Osteoblast (primary cell): ENCODE data around the gene OVOL2. TPM values are rescaled to one million over a fixed set of nuclear protein-coding genes. Genes with fewer than 3 reads are reported as not detected.
"Not testable (repeated sequence)": the region's sequence is repeated elsewhere in the genome, so short reads cannot be mapped to it uniquely, and the experiment has no call there.

Experiments used
- DNase-seq: peaks from one replicate; pipeline ENCODE4 v3.0.0; 2011; ENCODE audit warnings: low spot score, mixed read lengths; ENCODE audit not compliant: insufficient read length; ENCODE audit errors: missing footprints
- H2AFZ ChIP-seq: 2 replicates; pipeline ENCODE4 v1.6.0; 2011; ENCODE audit warnings: mild to moderate bottlenecking, low read length
- H3K27ac ChIP-seq: 2 replicates; pipeline ENCODE4 v1.5.1; 2011; ENCODE audit warnings: mild to moderate bottlenecking, low read depth, low read length, moderate library complexity
- H3K27me3 ChIP-seq: 2 replicates; pipeline ENCODE4 v1.6.0; 2012; ENCODE audit warnings: mild to moderate bottlenecking, control low read depth, inconsistent platforms, low read length, moderate library complexity; ENCODE audit not compliant: insufficient read depth
- H3K36me3 ChIP-seq: 2 replicates; pipeline ENCODE4 v1.5.1; 2011; ENCODE audit warnings: mild to moderate bottlenecking, low read length, control low read depth, moderate library complexity; ENCODE audit not compliant: insufficient read depth
- H3K4me1 ChIP-seq: 2 replicates; pipeline ENCODE4 v1.5.1; 2011; ENCODE audit warnings: mild to moderate bottlenecking, low read length, control low read depth, moderate library complexity; ENCODE audit not compliant: insufficient read depth
- H3K4me2 ChIP-seq: 2 replicates; pipeline ENCODE4 v1.6.0; 2011; ENCODE audit warnings: mild to moderate bottlenecking, low read length; ENCODE audit not compliant: insufficient read depth
- H3K4me3 ChIP-seq: fragments of 200-600 bp; sonication (generic); 3 replicates; pipeline ENCODE4 v1.5.1; 2012; ENCODE audit warnings: mild to moderate bottlenecking, low read length, inconsistent platforms; ENCODE audit not compliant: insufficient read depth
- H3K79me2 ChIP-seq: 2 replicates; pipeline ENCODE4 v1.6.0; 2012; ENCODE audit warnings: mild to moderate bottlenecking, low read length, control low read depth, inconsistent platforms; ENCODE audit not compliant: insufficient read depth
- H3K9me3 ChIP-seq: 2 replicates; pipeline ENCODE4 v1.5.1; 2011; ENCODE audit warnings: low read depth, low read length, control low read depth
- H4K20me1 ChIP-seq: 2 replicates; pipeline ENCODE4 v1.6.0; 2012; ENCODE audit warnings: mild to moderate bottlenecking, low read length, control low read depth; ENCODE audit not compliant: insufficient read depth
- CTCF ChIP-seq: IDR thresholded peaks from 2 replicates; pipeline ENCODE4 v1.5.1; 2011; ENCODE audit warnings: mild to moderate bottlenecking, low read depth, low read length, moderate library complexity; ENCODE audit errors: extremely low read depth
- total RNA-seq: library from RNA; depleted of rRNA; stranded (reverse); fragments of >200 nt; gene quantifications from 2 replicates; pipeline ENCODE4 v1.2.3, GENCODE V29; 2012

OVOL2 gene
- total RNA-seq, 1 donor: not detected

- H3K9me3 ChIP-seq: no peaks in the 10 kb centered on the region
- no peak overlapping the region for H3K27ac ChIP-seq
- no peak for TF ChIP-seq CTCF
- no peaks in the 10 kb centered on the region for H3K36me3 ChIP-seq
- no peak overlapping the region for H2AFZ ChIP-seq
- no peak overlapping the region for H3K4me3 ChIP-seq
- H3K27me3 ChIP-seq: no peaks in the 10 kb centered on the region
- DNase-seq: no peak
- no peak overlapping the region for H3K4me2 ChIP-seq
- H4K20me1 ChIP-seq: no peaks in the 10 kb centered on the region
- H3K4me1 ChIP-seq: no peaks in the 10 kb centered on the region
- H3K79me2 ChIP-seq: no peaks in the 10 kb centered on the region
Observed at GRCh38 chr20:18031050-18031449, 26.7 kb downstream of the OVOL2 start.

- DNase-seq: no peak
- no peak overlapping the region for H2AFZ ChIP-seq
- H3K27ac ChIP-seq: no peak overlapping the region
- TF ChIP-seq CTCF: no peak
- no peak overlapping the region for H3K4me3 ChIP-seq
- H3K9me3 ChIP-seq: no peaks in the 10 kb centered on the region
- H3K79me2 ChIP-seq: no peaks in the 10 kb centered on the region
- no peaks in the 10 kb centered on the region for H3K36me3 ChIP-seq
- H3K27me3 ChIP-seq: no peaks in the 10 kb centered on the region
- H3K4me1 ChIP-seq: no peaks in the 10 kb centered on the region
- H3K4me2 ChIP-seq: no peak overlapping the region
- no peaks in the 10 kb centered on the region for H4K20me1 ChIP-seq
Observed at GRCh38 chr20:18030020-18030419, 27.7 kb downstream of the OVOL2 start.

GRCh38 chr20:18027011-18027410, 30.7 kb downstream of the OVOL2 start:
- not testable (repeated sequence) for H3K27me3 ChIP-seq, H3K4me3 ChIP-seq, H2AFZ ChIP-seq, H4K20me1 ChIP-seq, H3K79me2 ChIP-seq, H3K9me3 ChIP-seq, H3K4me1 ChIP-seq, H3K4me2 ChIP-seq, DNase-seq, H3K27ac ChIP-seq, H3K36me3 ChIP-seq

GRCh38 chr20:18024606-18025127, 33.0 kb downstream of the OVOL2 start:
- Histone ChIP-seq H3K4me1 (no peaks in the 10 kb centered on the region), H3K27ac (no peak overlapping the region), H3K27me3 (no peaks in the 10 kb centered on the region), H3K9me3 (no peaks in the 10 kb centered on the region), H3K4me3 (no peak overlapping the region), H3K79me2 (no peaks in the 10 kb centered on the region), H3K36me3 (no peaks in the 10 kb centered on the region), H2AFZ (no peak overlapping the region), H3K4me2 (no peak overlapping the region), H4K20me1 (no peaks in the 10 kb centered on the region)
- TF ChIP-seq CTCF: no peak
- no peak for DNase-seq
